ENCODE measurements around the gene TPSB2.
"Not testable (repeated sequence)": the region's sequence is repeated elsewhere in the genome, so short reads cannot be mapped to it uniquely, and the experiment has no call there.

The TPSB2 gene

DNA sequence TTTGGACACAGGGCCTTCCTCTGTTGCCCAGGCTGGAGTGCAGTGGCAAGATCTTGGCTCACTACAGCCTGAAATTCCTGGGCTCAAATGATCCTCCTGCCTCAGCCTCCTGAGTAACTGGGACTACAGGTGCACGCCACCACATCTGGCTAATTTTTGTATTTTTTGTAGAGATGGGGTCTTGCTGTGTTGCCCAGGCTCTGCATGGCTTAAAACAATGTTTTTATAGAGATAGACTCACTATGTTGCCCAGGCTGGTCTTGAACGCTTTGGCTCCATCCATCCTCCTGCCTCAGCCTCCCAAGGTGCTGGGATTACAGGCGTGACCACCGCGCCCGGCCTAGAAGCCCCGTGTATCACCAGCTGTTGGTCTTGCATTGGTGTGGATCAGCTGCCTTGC lies 39.4 kb upstream of the TPSB2 start:
- Histone ChIP-seq H3K4me1 (ENCODE audit: control extremely low read depth in 1 of 4, control insufficient read depth in 4 of 4, insufficient read depth in 4 of 4, low read length in 3 of 4) (peaks cover 0 to 11% (median 5%) of the 10 kb centered on the region in 4 experiments), H3K27me3 (replicated peaks in 2 of 5; ENCODE audit: control insufficient read depth in 4 of 5, insufficient read depth in 5 of 5, low read length in 4 of 5) (peaks cover 0 to 15% (median 3%) of the 10 kb centered on the region in 5 experiments)
- H3K4me3 ChIP-seq (ENCODE audit: control insufficient read depth in 1 of 7, extremely low read depth in 1 of 7, insufficient read depth in 4 of 7, low read depth in 2 of 7, low read length in 6 of 7); CTCF ChIA-PET; POLR2A ChIA-PET; H3K36me3 ChIP-seq (ENCODE audit: control insufficient read depth in 4 of 4, insufficient read depth in 4 of 4, low read length in 3 of 4); H3K9me3 ChIP-seq (ENCODE audit: control extremely low read depth in 1 of 5, control insufficient read depth in 4 of 5, insufficient read depth in 2 of 5, low read depth in 1 of 5, low read length in 4 of 5); DNase-seq; H3K27ac ChIP-seq (ENCODE audit: insufficient read depth in 1 of 2, low read depth in 1 of 2, low read length in 2 of 2, poor library complexity in 1 of 2, severe bottlenecking in 2 of 2): not testable (repeated sequence)
- WGBS (ENCODE audit: insufficient coverage) = 98% methylated on average over 6 of the region's 7 CpGs

GRCh38 chr16:1265826-1266225 lies 35.8 kb upstream of the TPSB2 start:
- CTCF ChIA-PET = no interaction called here
- no peak overlapping the region for H3K27ac ChIP-seq (ENCODE audit: insufficient read depth in 1 of 2, low read depth in 1 of 2, low read length in 2 of 2, poor library complexity in 1 of 2, severe bottlenecking in 2 of 2)
- H3K9me3 ChIP-seq (ENCODE audit: control extremely low read depth in 1 of 5, control insufficient read depth in 4 of 5, insufficient read depth in 2 of 5, low read depth in 1 of 5, low read length in 4 of 5) = no peaks in the 10 kb centered on the region
- POLR2A ChIA-PET = no interaction called here
- no peak overlapping the region for H3K4me3 ChIP-seq (ENCODE audit: control insufficient read depth in 1 of 7, extremely low read depth in 1 of 7, insufficient read depth in 4 of 7, low read depth in 2 of 7, low read length in 6 of 7)
- H3K4me1 ChIP-seq (ENCODE audit: control extremely low read depth in 1 of 4, control insufficient read depth in 4 of 4, insufficient read depth in 4 of 4, low read length in 3 of 4) = no peaks in the 10 kb centered on the region
- no peak for DNase-seq
- H3K36me3 ChIP-seq (ENCODE audit: control insufficient read depth in 4 of 4, insufficient read depth in 4 of 4, low read length in 3 of 4) = no peaks in the 10 kb centered on the region
- H3K27me3 ChIP-seq (replicated peaks in 2 of 5; ENCODE audit: control insufficient read depth in 4 of 5, insufficient read depth in 5 of 5, low read length in 4 of 5) = peaks cover 0 to 24% (median 6%) of the 10 kb centered on the region in 5 experiments
- WGBS (ENCODE audit: insufficient coverage) = 92% methylated on average over 17 of the region's 19 CpGs

DNA sequence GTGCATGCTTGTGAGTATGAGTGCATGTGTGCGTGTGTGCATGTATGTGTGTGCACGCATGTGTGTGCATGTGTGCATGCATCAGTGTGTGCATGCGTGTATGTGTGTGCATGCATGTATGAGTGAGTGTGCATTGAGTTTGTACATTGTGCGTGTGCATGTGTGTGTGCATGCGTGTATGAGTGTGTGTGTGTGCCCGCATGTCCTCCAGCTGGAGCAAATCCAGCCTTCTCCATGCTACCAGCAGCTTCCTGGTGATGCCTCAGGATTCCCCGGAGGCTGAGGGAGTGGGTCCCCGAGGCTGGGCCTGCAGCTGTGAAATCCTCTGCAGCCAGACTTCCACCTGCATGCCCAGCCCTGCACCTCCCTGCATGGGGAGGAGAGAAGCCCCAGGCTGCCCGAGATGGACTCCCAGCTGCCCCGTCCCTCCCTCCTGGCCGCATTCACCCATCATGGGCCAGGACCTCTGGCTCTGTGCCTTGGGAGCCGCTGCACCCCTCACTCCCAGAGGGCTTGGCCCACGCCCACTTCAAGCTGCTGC lies 35.2 kb upstream of the TPSB2 start:
- Histone ChIP-seq H3K27me3 (replicated peaks in 2 of 5; ENCODE audit: control insufficient read depth in 4 of 5, insufficient read depth in 5 of 5, low read length in 4 of 5) (peaks cover 0 to 31% (median 10%) of the 10 kb centered on the region in 5 experiments), H3K27ac (ENCODE audit: insufficient read depth in 1 of 2, low read depth in 1 of 2, low read length in 2 of 2, poor library complexity in 1 of 2, severe bottlenecking in 2 of 2) (no peak overlapping the region), H3K4me1 (ENCODE audit: control extremely low read depth in 1 of 4, control insufficient read depth in 4 of 4, insufficient read depth in 4 of 4, low read length in 3 of 4) (no peaks in the 10 kb centered on the region), H3K4me3 (ENCODE audit: control insufficient read depth in 1 of 7, extremely low read depth in 1 of 7, insufficient read depth in 4 of 7, low read depth in 2 of 7, low read length in 6 of 7) (no peak overlapping the region), H3K36me3 (ENCODE audit: control insufficient read depth in 4 of 4, insufficient read depth in 4 of 4, low read length in 3 of 4) (no peaks in the 10 kb centered on the region), H3K9me3 (ENCODE audit: control extremely low read depth in 1 of 5, control insufficient read depth in 4 of 5, insufficient read depth in 2 of 5, low read depth in 1 of 5, low read length in 4 of 5) (no peaks in the 10 kb centered on the region)
- CTCF ChIA-PET = no interaction called here
- no peak for DNase-seq
- POLR2A ChIA-PET = no interaction called here
- WGBS (ENCODE audit: insufficient coverage) = 92% methylated on average over 5 of the region's 13 CpGs

DNA sequence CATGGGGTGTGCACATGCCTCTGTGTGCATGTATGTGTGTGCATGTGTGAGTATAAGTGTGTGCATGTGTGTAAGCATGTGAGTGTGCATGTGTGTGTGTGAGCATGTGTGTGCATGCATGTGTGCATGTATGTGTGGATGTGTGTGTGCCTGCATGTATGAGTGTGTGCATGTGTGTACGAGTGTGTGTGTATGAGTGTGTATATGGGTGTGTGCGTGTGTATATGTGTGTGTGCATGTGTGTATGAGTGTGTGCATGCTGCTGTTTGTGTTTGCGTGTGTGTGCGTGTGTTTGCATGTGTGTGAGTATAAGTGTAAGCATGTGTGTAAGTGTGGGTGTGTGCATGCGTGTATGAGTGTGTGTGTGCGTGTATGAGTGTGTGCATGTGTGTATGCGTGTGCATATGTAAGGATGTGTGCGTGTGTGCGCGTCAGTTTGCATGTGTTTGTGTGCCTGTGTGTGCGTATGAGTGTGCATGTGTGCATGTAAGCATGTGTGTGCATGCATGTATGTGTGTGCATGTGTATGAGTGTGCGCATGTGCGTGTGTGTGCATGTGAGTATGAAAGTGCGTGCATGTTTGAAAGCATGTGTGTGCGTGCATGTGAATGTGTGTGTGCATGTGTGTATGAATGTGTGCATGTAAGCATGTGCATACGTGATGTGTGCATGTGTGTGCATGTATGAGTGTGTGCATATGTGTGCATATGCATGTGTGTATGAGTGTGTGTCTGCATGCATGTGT lies 34.5 kb upstream of the TPSB2 start:
- CTCF ChIA-PET = no interaction called here
- 93% methylated on average over 15 of the region's 16 CpGs for WGBS (ENCODE audit: insufficient coverage)
- POLR2A ChIA-PET = no interaction called here

GRCh38 chr16:1263591-1264344 lies 33.8 kb upstream of the TPSB2 start:
- no peaks in the 10 kb centered on the region for H3K9me3 ChIP-seq (ENCODE audit: control extremely low read depth in 1 of 5, control insufficient read depth in 4 of 5, insufficient read depth in 2 of 5, low read depth in 1 of 5, low read length in 4 of 5)
- peak in 1 of 3 donors; percentile 50 for DNase-seq
- H3K27me3 ChIP-seq (replicated peaks in 2 of 5; ENCODE audit: control insufficient read depth in 4 of 5, insufficient read depth in 5 of 5, low read length in 4 of 5) = peaks cover 0 to 45% (median 17%) of the 10 kb centered on the region in 5 experiments
- ChIA-PET CTCF (no interaction called here), POLR2A (no interaction called here)
- H3K36me3 ChIP-seq (ENCODE audit: control insufficient read depth in 4 of 4, insufficient read depth in 4 of 4, low read length in 3 of 4) = no peaks in the 10 kb centered on the region
- no peak overlapping the region for H3K4me3 ChIP-seq (ENCODE audit: control insufficient read depth in 1 of 7, extremely low read depth in 1 of 7, insufficient read depth in 4 of 7, low read depth in 2 of 7, low read length in 6 of 7)
- H3K4me1 ChIP-seq (ENCODE audit: control extremely low read depth in 1 of 4, control insufficient read depth in 4 of 4, insufficient read depth in 4 of 4, low read length in 3 of 4) = peaks cover 0 to 8% (median 2%) of the 10 kb centered on the region in 4 experiments
- 87% methylated on average over 15 of the region's 15 CpGs for WGBS (ENCODE audit: insufficient coverage)
- no peak overlapping the region for H3K27ac ChIP-seq (ENCODE audit: insufficient read depth in 1 of 2, low read depth in 1 of 2, low read length in 2 of 2, poor library complexity in 1 of 2, severe bottlenecking in 2 of 2)

More for the DNA sequence above, 34.5 kb upstream of the TPSB2 start:
- Histone ChIP-seq H3K9me3 (ENCODE audit: control extremely low read depth in 1 of 5, control insufficient read depth in 4 of 5, insufficient read depth in 2 of 5, low read depth in 1 of 5, low read length in 4 of 5) (no peaks in the 10 kb centered on the region), H3K4me3 (ENCODE audit: control insufficient read depth in 1 of 7, extremely low read depth in 1 of 7, insufficient read depth in 4 of 7, low read depth in 2 of 7, low read length in 6 of 7) (no peak overlapping the region), H3K4me1 (ENCODE audit: control extremely low read depth in 1 of 4, control insufficient read depth in 4 of 4, insufficient read depth in 4 of 4, low read length in 3 of 4) (peaks cover 0 to under 1% (median 0%) of the 10 kb centered on the region in 4 experiments), H3K27ac (ENCODE audit: insufficient read depth in 1 of 2, low read depth in 1 of 2, low read length in 2 of 2, poor library complexity in 1 of 2, severe bottlenecking in 2 of 2) (no peak overlapping the region), H3K36me3 (ENCODE audit: control insufficient read depth in 4 of 4, insufficient read depth in 4 of 4, low read length in 3 of 4) (no peaks in the 10 kb centered on the region), H3K27me3 (replicated peaks in 2 of 5; ENCODE audit: control insufficient read depth in 4 of 5, insufficient read depth in 5 of 5, low read length in 4 of 5) (peaks cover 0 to 37% (median 17%) of the 10 kb centered on the region in 5 experiments)
- no peak for DNase-seq

DNA sequence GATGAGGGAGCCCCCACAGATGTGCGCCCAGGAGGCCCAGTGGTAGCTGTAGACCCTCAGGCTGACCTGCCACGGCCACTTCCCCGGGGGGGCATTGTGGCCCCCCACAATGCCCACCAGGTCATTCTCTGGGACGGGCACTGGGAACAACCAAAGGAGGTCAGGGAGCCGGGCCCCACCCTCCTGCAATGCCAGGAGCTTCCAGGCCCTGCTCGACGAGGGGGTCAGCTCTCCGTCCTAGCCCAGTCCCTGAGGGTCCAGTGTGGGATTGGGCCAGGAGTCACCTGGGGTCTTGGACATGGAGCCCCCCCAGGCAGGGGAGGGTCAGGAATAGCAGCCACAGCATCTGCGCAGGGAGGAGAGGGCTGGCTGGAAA lies 32.9 kb upstream of the TPSB2 start:
- Histone ChIP-seq H3K4me1 (ENCODE audit: control extremely low read depth in 1 of 4, control insufficient read depth in 4 of 4, insufficient read depth in 4 of 4, low read length in 3 of 4) (peaks cover 0 to 8% (median 2%) of the 10 kb centered on the region in 4 experiments), H3K36me3 (ENCODE audit: control insufficient read depth in 4 of 4, insufficient read depth in 4 of 4, low read length in 3 of 4) (no peaks in the 10 kb centered on the region), H3K27me3 (replicated peaks in 2 of 5; ENCODE audit: control insufficient read depth in 4 of 5, insufficient read depth in 5 of 5, low read length in 4 of 5) (peaks cover 0 to 47% (median 17%) of the 10 kb centered on the region in 5 experiments), H3K27ac (ENCODE audit: insufficient read depth in 1 of 2, low read depth in 1 of 2, low read length in 2 of 2, poor library complexity in 1 of 2, severe bottlenecking in 2 of 2) (no peak overlapping the region), H3K4me3 (ENCODE audit: control insufficient read depth in 1 of 7, extremely low read depth in 1 of 7, insufficient read depth in 4 of 7, low read depth in 2 of 7, low read length in 6 of 7) (no peak overlapping the region), H3K9me3 (ENCODE audit: control extremely low read depth in 1 of 5, control insufficient read depth in 4 of 5, insufficient read depth in 2 of 5, low read depth in 1 of 5, low read length in 4 of 5) (no peaks in the 10 kb centered on the region)
- DNase-seq = no peak
- POLR2A ChIA-PET = no interaction called here
- WGBS (ENCODE audit: insufficient coverage) = 95% methylated on average over 9 of the region's 9 CpGs
- CTCF ChIA-PET = no interaction called here

Measured in common myeloid progenitor, CD34-positive (primary cell).